SHP77 treated with DMSO at 0.1 percent for 48 hours (cell line): ENCODE data around the gene REELD1.

Experiments
- DNase-seq: peaks from one replicate; lab custom pipeline; 2025; lab: John Stamatoyannopoulos, UW

REELD1 gene

GRCh38 chr4:146224326-146224966, 10.1 kb downstream of the REELD1 start:
- no peak for DNase-seq

- no peak for DNase-seq
Measured at GRCh38 chr4:146229406-146229805, 15.1 kb downstream of the REELD1 start.

GRCh38 chr4:146232131-146232722, 17.9 kb downstream of the REELD1 start:
- DNase-seq, result no peak

- DNase-seq, result no peak
Measured at GRCh38 chr4:146235654-146236177, 21.4 kb downstream of the REELD1 start.

- DNase-seq, result no peak
Measured at GRCh38 chr4:146236216-146236615, 21.9 kb downstream of the REELD1 start.

- DNase-seq, result no peak
Measured at GRCh38 chr4:146237092-146237491, 22.8 kb downstream of the REELD1 start.

GRCh38 chr4:146238107-146238506, 23.8 kb downstream of the REELD1 start:
- no peak for DNase-seq

GRCh38 chr4:146243141-146243882, 29.0 kb downstream of the REELD1 start:
- DNase-seq, result no peak

- DNase-seq, result no peak
Measured at GRCh38 chr4:146243883-146244277, 29.5 kb downstream of the REELD1 start.

- DNase-seq, result no peak
Measured at GRCh38 chr4:146244496-146244895, 30.2 kb downstream of the REELD1 start.

- DNase-seq, result no peak
Measured at GRCh38 chr4:146245246-146245645, 30.9 kb downstream of the REELD1 start.

GRCh38 chr4:146245850-146246249, 31.5 kb downstream of the REELD1 start:
- no peak for DNase-seq

GRCh38 chr4:146246381-146246780, 32.0 kb downstream of the REELD1 start:
- DNase-seq, result no peak

- no peak for DNase-seq
Measured at GRCh38 chr4:146247356-146247755, 33.0 kb downstream of the REELD1 start.

GRCh38 chr4:146252969-146253611, 38.8 kb downstream of the REELD1 start:
- DNase-seq, result no peak

GRCh38 chr4:146255463-146255862, 41.1 kb downstream of the REELD1 start:
- DNase-seq, result no peak

- no peak for DNase-seq
Measured at GRCh38 chr4:146255874-146256273, 41.5 kb downstream of the REELD1 start.

- no peak for DNase-seq
Measured at GRCh38 chr4:146256328-146256727, 42.0 kb downstream of the REELD1 start.

- no peak for DNase-seq
Measured at GRCh38 chr4:146257511-146257910, 43.2 kb downstream of the REELD1 start.

GRCh38 chr4:146260521-146260920, 46.2 kb downstream of the REELD1 start:
- no peak for DNase-seq

- no peak for DNase-seq
Measured at GRCh38 chr4:146261041-146261440, 46.7 kb downstream of the REELD1 start.

GRCh38 chr4:146263793-146264192, 49.5 kb downstream of the REELD1 start:
- DNase-seq, result no peak
